NCI-H226 (cell line): ENCODE results near the gene OS9.

Experiments used
- DNase-seq: peaks from one replicate; pipeline ENCODE4 v3.0.0-alpha.2; 2015

OS9 gene

DNA sequence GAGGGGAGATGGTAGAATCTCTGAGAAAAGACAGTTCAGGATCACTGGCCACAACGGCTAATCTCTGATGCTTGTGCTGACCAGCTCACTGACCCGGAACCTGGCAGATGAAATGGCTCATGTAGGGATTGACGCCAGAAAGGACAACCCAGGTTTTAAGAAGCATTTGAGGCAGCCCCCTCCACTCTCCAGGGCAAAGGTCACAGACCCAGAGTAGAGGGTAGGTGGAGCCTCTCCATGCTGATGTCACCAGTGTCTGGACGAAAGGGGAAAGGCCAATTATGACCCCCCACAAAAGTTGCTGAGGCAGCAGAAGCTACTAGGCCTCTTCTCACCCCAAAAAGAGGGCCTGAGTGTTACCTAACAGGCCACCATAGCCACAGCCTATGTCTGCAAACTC is 76.8 kb downstream of the OS9 start:
- DNase-seq, result no peak
